Activated CD8-positive, alpha-beta memory T cell treated with anti-CD3 and anti-CD28 coated beads, Interleukin-2, amount 50 U/mL, for 24 hours (primary cell): ENCODE results near the gene MON1B.

Experiments used
- DNase-seq: peaks from one replicate; pipeline ENCODE4 v3.0.0-alpha.2; 2020; ENCODE audit errors: extremely low read depth

MON1B gene

GRCh38 chr16:77246150-77246549 lies 55.2 kb downstream of the MON1B start:
- no peak for DNase-seq

DNA sequence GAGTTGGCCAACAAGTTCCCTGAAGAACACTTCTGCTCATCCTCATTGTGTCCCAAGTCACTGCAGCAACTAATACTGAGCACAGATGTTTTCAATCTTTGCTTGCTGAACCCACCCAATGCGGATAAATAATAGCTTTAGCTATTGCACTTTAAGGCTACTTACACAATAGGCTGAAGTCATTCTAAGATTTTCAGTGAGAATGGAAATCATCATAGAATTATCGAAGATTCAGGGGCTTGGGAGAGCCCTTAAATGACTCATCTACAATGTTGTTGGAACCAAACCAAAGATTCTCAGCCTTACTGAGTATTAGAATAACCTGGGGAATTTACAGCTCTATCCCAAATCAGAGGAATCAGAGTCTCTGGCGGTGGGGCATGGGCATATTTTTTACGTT lies 59.4 kb downstream of the MON1B start:
- no peak for DNase-seq
